ENCODE data around the gene PAXX.
"Not testable (repeated sequence)": the region's sequence is repeated elsewhere in the genome, so short reads cannot be mapped to it uniquely, and the experiment has no call there.

PAXX gene

DNA sequence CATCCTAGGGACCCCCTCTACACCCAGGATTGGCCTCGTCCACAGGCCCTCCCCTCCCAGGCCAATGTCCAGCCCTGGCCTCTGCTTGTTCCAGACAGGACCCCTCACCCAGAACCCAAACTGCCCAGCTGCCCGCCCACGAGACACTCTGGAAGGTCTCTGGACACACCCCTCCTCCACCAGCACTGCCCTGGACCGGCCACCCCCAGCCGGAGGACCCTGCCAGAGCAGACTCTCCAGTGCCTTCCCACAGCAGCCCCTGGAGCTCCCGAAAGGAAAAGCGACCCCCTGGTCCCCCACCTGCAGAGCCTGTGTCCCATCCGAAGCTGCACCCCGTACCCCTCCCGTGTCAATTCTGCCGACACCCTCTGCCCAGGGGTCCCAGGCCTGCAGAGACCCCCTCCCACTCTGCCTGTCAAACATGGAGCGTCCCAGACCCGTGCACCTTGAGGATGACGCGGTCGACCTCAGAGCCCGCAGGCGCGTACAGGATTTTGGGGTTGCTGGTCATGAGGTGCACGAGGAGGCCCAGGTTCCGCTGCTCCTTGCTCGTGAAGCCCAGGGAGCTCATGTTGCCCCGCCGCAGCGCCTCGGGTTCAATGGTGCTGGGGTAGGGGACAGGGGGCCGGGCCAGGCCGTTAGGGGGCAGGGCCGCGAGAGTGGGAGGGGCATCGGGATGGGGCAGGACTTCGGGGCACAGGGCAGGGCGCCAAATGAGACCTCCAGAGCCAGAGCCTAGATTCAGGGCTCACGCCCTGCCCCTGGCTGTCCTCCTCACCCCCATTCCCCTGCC is 27.9 kb downstream of the PAXX start:
- DNase-seq = no peak

- no peak for DNase-seq
Measured at GRCh38 chr9:137020771-137021567, 28.7 kb downstream of the PAXX start.

DNA sequence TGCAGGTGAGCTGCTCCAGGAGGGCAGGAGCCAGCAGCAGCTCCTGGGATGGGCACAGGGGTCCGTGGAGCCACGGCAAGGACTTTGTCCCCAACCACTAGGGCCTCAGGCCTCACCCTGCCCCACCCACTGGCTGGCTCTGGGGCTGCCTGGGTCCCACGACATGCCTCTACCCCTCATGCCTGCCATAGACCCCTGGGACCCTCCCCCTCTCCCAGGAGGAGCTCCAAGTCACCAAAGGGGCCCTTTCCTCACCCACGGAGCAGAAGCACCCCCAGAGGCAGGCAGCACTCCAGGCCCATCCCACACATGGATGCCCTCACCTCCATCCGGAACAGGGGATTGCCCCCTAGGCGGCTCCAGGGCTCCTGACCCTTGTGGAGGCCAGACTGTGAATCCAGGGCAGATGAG is 29.4 kb downstream of the PAXX start:
- no peak for DNase-seq

- no peak for DNase-seq
Measured at GRCh38 chr9:137021979-137022661, 29.9 kb downstream of the PAXX start.

DNA sequence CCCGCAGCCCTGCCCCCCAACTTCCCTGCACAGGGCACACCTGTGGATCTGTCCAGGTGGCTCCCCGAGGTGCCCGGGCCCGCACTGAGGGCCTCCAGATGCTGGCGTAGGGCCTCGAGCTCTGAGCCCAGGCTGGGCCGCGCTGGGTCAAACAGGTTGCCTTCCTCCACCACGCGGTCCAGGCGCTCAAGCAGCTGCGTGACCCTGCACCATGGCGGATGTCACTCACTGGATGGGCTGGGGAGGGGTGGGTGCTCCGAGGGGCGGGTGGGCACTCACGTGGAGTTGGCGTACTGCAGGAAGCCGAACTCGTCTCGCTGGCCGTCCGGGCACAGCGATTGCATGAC is 30.4 kb downstream of the PAXX start:
- DNase-seq = no peak

DNA sequence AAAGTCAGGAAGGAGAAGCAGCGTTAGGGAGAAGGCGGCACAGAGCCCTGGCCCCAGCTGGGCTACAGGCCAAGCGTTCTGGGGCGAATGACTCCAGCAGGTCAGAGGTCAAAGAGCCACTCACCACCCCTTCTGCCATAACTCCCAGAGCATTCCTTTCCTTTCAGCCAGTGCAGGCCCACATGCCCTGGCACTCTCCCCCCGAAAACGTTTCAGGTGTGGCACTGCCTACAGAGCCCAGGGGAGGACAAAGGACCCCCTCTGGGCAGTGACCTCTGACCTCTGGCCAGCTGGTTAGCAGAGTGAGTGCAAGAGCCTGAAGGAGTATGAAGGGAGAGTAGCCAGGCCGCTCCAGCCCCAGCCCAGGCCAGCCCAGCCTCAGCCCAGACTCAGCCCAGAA is 30.9 kb downstream of the PAXX start:
- no peak for DNase-seq

DNA sequence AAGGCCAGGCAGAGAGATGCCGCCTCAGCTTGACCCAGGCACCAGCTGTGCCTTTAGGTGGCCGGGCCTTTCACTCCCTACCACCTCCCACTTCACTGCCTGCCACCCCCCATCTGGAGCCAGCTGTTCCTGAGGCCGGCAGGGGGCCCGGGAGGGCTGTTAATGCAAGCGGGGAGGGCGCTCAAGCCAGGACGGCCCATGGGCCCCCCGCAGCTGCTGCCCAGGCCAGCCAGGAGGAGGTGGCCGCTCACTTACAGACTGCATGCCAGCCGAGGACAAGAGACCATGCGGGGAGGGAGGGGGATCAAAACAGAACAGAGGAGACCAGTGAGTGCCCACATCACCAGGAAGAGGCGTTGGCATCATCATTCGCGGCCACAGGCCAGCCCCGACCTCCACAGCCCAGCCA is 31.4 kb downstream of the PAXX start:
- DNase-seq = no peak

GRCh38 chr9:137025517-137025966 is 33.3 kb downstream of the PAXX start:
- no peak for DNase-seq

- DNase-seq = no peak
Measured at GRCh38 chr9:137026384-137026783, 34.2 kb downstream of the PAXX start.

- no peak for DNase-seq
Measured at GRCh38 chr9:137026828-137027227, 34.6 kb downstream of the PAXX start.

DNA sequence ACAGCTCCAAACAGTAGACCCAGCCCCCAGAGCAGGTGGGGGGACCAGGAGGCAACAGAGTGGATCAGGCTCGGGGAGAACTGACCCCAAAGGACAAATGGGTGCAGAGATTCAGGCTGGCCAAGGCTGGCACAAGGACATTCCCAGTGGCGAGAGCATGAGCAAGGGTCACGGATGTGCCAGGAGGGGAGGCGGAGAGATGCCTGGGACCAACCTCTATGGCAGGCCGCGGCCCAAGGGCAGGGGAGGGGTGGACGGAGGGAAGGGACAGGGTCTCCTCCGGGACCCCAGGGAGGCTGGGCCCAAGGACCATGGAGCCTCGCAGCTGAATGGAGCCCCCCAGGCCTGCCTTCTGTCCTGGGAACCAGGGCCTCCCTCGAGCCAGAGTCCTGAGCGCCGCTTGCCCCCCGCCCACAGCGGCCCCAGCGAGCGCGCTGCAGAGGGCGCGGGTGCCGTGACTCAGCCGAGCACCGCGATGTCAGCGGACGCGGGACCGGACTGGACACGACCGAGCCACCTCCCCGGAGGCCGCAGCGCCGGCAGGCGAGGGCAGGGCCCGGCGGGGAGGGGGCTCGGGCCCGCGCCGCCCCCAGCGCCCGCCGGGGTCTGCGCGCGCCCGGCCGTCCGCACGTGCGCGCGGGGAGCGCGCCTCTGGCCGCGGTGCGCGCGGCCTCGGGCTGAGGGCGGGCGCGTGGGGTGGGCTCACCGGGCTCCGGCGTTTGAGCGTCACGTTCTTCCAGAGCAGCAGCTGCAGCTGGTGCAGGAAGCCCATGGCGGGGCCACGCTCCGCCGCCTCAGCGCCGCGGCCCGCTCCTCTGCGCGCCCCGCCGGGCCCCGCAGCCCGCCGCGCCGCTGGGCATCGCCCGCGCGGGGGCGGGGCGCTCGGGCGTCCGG is 35.4 kb downstream of the PAXX start, which contains the start of gene ABCA2:
Gene ABCA2, minus strand, starts transcription at position 869 of the 894 bp plus-strand sequence. Its CDS starts 97 bp downstream, at position 772.
- DNase-seq = no peak

DNA sequence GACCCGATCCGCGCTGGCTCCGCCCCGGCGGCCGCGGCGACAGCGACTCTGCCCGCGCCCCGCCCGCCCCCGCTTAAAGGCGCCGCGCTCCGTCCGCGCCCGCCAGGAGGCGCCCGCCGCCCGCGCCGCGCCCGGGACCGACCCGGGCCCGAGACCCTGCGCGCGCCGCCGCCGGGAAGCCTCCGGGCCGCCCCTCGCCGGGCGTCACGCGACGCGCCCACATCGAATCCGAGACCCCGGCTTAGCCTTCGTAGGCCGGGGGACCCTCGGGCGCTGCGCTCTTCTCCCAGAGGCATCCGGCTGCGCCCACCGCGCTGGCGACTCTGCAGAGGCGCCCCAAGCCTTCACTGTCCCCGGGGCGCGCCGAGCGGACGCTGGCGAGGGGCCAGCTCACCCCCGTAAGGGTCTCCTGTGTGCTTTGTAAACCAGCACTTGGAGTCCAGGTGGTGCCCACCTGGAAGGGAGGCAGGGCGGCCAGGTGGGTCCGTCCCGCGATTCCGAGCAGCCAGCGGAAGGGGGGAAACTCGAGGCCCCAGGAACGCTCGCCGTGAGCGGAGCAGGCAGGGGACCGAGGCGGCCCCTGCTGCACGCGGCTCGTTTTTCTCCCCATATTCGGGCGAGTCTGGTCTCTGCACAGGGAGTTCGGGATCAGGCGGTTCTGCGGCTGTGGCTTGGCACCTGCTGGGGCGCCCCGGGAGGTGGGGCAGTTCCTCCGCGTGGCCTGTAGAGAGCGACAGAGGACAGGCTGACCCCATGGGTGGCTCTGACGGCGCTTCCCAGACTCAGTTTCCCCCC is 36.2 kb downstream of the PAXX start:
- DNase-seq = no peak

DNA sequence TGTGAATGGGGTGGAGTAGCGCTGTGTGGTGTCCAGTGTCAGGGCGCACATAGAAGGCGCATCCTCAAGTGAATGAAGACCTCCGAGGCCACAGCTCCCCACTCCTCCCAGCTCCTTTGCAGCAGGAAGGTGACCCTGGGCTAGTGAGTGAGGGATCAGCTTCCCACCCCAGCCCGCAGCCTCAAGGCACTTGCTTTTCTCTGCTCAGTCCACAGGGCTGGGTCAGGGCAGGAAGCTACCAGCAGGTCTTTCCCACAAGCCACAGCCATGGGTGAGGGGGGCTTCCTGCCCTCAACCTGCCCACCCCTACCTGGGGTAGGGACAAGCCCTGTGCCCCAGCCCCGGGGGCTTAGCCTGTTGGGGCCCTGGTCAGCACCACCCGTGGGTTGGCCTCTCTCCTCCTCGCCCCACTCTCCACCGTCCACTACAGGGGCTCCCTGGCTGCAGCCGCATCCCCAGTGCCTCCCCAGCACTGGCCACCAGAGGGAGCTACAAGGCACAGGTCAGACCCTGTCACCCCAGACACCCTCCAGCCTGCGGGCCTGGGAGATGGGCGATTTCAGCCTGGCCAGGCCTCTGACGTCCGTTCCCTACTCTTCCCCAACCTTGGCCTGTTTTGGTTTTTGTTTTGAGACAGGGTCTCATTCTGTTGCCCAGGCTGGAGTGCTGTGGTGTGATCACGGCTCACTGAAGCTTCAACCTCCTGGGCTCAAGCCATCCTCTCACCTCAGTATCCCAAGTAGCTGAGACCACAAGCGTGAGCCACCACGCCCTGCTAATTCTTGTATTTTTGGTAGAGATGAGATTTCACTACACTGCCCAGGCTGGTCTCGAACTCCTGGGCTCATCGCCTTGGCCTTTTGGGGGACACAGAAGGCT is 37.1 kb downstream of the PAXX start:
- DNase-seq = no peak

DNA sequence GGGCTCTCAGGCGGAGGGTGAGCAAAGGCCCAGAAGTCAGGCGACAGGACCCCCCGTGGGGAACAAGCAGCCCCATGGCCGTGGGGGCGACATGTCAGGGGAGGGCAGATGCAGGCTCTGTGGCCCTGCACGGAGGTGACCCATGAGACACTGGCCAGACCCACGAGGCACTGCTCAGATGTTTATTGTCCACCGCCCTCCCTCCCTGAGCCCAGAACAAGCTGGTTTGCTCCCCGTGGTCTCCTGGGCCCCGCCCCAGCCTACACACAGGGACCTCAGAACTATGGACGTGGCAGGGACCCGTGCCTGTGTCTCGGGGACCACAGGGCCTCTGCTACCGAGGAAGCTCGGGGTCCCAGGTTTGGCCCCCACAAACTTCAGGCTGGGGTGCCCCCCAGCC is 37.8 kb downstream of the PAXX start:
- DNase-seq = no peak

DNA sequence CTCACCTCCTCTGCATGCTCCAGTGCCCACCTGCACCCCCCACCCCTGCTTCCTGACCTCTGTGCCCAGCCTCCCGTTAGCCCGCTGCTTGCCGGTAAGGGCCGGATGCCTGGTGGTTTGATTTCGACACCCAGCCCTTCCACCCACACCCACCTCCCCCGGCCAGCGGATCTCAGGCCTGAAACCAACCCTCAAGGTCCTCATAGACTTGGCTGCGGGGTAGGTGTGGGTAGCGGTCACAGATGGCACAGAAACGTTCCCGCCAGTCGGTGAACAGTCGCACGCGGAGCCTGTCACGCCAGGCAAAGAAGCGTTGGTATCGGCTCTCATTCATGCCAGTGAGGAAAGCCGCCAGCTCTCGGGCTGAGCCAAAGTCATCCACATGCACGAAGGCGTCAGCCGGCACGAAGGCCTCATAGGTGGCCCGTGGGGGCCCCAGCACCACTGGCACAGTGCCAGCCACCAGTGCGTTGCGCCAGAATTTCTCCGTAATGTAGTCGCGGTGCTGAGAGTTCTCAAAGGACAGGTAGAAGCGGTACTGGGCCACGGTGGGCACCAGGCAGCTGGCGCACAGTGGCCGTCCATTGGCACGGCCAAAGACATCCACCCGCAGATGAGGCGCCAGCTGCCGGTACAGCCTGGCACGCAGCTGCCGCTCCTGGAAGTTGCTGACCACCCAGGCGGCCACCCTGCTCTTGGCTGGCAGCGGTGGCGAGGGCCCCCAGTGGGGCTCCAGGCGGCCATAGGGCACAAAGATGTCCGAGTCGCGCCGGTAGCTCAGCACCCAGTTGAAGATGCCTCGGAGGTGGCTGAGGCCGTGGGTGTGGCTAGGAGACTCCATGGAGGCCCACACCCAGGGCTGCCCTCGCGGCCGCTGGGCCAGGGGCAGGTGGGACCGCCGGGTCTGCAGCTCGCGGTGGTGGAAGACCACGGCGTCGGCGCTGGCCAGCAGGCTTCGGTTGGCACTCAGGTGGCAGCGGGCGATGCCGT is 38.6 kb downstream of the PAXX start:
- no peak for DNase-seq

DNA sequence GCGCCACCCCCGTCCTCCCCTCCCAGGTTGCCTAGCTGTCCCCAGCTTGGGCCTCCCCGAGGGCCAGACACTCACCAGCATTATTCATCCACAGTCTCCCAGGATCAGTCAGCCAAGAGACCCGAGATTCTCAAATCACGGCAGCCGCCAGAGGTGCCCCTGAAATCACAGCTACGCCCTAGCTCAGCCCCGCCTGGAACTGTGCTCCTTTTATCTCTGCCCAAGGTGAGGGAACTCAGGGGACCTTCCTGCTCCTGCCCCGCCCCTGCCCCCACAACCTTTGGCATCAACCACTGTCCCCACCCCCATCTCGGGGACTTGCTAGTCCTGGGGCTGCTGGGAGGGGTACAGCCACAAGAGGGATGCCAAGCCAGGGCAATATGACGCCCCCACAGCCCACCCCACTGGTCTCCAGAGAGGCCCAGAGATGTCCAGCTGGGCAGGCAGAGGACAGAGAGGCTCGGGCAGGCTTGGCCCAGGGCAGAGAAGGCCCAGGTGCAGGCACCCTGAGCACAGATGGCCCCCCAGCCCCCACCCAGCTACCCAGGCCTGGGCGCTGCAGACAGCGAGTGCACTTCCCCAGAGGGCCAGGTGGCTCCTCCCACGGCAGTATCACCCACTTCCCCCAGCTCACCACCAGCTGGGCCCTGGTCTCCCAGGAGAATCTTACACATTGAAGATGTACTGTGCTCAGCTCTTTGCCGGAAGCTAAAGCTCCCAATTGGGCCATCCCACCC is 39.9 kb downstream of the PAXX start, which contains the start of gene FUT7:
Gene FUT7, minus strand, starts transcription at position 185 of the 737 bp plus-strand sequence. Its CDS starts 97 bp downstream, at position 88.
- DNase-seq = no peak

DNA sequence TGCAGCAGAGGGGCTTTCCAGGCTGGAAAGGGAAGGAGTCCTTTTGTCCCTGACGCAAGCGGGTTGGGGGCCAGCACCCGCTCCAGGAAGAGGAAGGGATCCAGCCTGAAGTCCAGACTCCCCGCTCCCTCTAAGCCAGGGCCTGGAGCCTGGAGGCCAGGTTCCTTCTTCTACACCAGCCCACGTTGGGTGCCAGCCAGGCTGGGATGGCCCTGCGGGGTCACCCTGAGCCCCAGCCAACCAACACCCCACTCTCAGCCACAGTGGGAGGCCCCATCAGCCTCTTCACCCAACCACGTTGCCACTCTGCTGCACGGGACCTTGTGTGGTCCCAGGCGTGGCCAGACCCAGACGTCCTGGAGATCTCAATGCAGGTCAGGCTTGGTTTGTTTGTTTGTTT is 40.6 kb downstream of the PAXX start:
- no peak for DNase-seq

- not testable (repeated sequence) for DNase-seq
Measured at GRCh38 chr9:137033481-137033880, 41.3 kb downstream of the PAXX start.
